ENCODE results near the gene SYCP2L. TPM values are rescaled to one million over a fixed set of nuclear protein-coding genes. Genes with fewer than 3 reads are reported as not detected.
"Not testable (repeated sequence)": the region's sequence is repeated elsewhere in the genome, so short reads cannot be mapped to it uniquely, and the experiment has no call there.

Gene SYCP2L
- total and polyA plus RNA-seq, 7 donors: 0.09 to 22.1 (median 0.71) TPM; not detected in 2

DNA sequence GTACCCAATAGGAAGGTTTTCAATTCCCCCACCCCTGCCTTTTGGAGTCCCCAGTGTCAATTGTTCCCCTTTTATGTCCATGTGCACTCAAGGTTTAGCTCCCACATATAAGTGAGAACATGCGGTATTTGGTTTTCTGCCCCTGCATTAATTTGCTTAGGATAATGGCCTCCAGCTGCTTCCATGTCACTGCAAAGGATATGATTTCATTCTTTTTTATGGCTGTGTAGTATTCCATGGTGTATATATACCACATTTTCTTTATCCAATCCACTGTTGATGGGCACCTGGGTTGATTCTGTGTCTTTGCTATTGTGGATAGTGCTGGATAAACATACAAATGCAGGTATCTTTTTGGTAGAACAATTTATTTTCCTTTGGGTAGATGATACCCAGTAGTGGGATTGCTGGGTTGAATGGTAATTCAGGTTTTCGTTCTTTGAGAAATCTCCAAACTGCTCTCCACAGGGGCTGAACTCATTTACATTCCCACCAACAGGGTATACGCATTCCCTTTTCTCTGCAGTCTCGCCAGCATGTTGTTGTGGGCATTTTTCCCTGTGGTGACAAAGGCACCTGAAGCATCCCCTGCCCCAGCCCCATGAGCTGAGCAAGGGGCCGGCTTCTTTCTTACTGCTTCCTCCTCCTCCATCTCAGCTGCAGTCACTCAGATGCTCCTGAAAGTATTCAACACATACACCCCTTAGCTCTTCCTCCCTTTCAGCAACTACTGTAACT lies 90.5 kb downstream of the SYCP2L start:
- Histone ChIP-seq H3K27me3 (no peaks in the 10 kb centered on the region), H3K9me3 (no peaks in the 10 kb centered on the region), H3K4me1 (no peaks in the 10 kb centered on the region), H3K36me3 (no peaks in the 10 kb centered on the region), H3K4me3 (no peak overlapping the region), H3K27ac (no peak overlapping the region)
- intact Hi-C loops (cut with DNase I): no loop called here
- 92 to 95% methylated on average over 5 of the region's 5 CpGs for WGBS, 2 donors
- TF ChIP-seq POLR2A (IDR thresholded peaks at IDR 0.05): no peak
- no peak for TF ChIP-seq POLR2AphosphoS5 (IDR thresholded peaks at IDR 0.05)
- TF ChIP-seq, protein P1, sequence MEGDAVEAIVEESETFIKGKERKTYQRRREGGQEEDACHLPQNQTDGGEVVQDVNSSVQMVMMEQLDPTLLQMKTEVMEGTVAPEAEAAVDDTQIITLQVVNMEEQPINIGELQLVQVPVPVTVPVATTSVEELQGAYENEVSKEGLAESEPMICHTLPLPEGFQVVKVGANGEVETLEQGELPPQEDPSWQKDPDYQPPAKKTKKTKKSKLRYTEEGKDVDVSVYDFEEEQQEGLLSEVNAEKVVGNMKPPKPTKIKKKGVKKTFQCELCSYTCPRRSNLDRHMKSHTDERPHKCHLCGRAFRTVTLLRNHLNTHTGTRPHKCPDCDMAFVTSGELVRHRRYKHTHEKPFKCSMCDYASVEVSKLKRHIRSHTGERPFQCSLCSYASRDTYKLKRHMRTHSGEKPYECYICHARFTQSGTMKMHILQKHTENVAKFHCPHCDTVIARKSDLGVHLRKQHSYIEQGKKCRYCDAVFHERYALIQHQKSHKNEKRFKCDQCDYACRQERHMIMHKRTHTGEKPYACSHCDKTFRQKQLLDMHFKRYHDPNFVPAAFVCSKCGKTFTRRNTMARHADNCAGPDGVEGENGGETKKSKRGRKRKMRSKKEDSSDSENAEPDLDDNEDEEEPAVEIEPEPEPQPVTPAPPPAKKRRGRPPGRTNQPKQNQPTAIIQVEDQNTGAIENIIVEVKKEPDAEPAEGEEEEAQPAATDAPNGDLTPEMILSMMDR (IDR thresholded peaks at IDR 0.05): no peak
- no peak for TF ChIP-seq EP300 (IDR thresholded peaks at IDR 0.05)
- no peak for DNase-seq

DNA sequence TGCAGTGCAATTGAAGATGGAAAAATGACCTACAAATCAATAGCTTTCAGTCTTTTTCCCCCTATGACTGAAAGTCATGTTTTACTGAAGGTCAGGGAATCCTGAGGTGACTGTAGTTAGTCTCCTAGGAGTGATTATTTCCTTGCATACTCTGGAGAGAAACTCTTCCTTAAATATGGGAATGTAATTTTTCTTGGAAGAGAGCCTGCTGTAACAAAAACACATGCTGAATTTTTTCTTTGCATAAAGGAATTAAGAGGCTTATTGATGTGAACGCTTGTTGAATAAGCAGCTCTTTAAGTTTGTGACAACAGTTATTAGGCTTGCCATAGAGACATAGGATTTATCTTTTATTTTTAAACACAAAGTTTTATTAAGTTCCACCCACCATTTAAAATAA lies 92.8 kb downstream of the SYCP2L start:
- WGBS, 2 donors: 82 to 89% methylated on average over 1 of the region's 1 CpG
- no peaks in the 10 kb centered on the region for H3K4me1 ChIP-seq

DNA sequence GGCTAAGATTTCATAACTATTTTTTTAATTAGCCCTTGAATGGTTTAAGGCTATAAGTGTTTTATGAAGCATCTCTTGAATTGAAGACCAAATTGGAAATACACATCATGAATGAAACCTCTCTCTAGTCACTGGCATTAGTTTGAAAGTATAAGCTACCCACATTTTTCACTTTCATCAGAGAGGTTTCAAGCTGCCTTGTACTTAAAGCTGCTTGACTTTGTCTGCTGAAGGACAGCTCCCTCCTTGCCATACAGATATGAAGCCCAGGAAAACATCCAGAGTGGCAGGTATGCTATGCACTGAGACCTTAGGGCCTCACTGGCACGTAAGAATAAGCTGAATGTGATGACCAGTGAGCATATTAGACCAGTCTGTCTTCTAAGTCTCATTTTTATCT lies 94.6 kb downstream of the SYCP2L start:
- DNase-seq: no peak
- WGBS, 2 donors: 76 to 82% methylated on average over 1 of the region's 1 CpG
- TF ChIP-seq POLR2A (IDR thresholded peaks at IDR 0.05): no peak
- no peak for TF ChIP-seq POLR2AphosphoS5 (IDR thresholded peaks at IDR 0.05)
- H3K9me3 ChIP-seq: no peaks in the 10 kb centered on the region
- no peaks in the 10 kb centered on the region for H3K36me3 ChIP-seq
- H3K4me3 ChIP-seq: no peak overlapping the region
- H3K27ac ChIP-seq: no peak overlapping the region
- H3K27me3 ChIP-seq: no peaks in the 10 kb centered on the region
- intact Hi-C loops (cut with DNase I): no loop called here
- no peaks in the 10 kb centered on the region for H3K4me1 ChIP-seq

More for the DNA sequence above, 92.8 kb downstream of the SYCP2L start:
- TF ChIP-seq POLR2AphosphoS5 (IDR thresholded peaks at IDR 0.05): no peak
- no peak for TF ChIP-seq POLR2A (IDR thresholded peaks at IDR 0.05)
- no peak for TF ChIP-seq EP300 (IDR thresholded peaks at IDR 0.05)
- TF ChIP-seq, protein P1 (IDR thresholded peaks at IDR 0.05): no peak
- H3K27me3 ChIP-seq: no peaks in the 10 kb centered on the region
- no peak for DNase-seq
- no peaks in the 10 kb centered on the region for H3K36me3 ChIP-seq
- intact Hi-C loops (cut with DNase I): no loop called here
- no peak overlapping the region for H3K4me3 ChIP-seq
- no peaks in the 10 kb centered on the region for H3K9me3 ChIP-seq
- H3K27ac ChIP-seq: no peak overlapping the region

DNA sequence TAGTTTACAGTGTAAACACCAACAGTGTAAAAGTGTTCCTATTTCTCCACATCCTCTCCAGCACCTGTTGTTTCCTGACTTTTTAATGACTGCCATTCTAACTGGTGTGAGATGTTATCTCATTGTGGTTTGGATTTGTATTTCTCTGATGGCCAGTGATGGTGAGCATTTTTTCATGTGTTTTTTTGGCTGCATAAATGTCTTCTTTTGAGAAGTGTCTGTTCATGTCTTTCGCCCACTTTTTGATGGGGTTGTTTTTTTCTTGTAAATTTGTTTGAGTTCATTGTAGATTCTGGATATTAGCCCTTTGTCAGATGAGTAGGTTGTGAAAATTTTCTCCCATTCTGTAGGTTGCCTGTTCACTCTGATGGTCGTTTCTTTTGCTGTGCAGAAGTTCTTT lies 98.1 kb downstream of the SYCP2L start:
- H3K36me3 ChIP-seq; intact Hi-C loops (cut with DNase I); DNase-seq; H3K4me1 ChIP-seq; H3K27me3 ChIP-seq; H3K9me3 ChIP-seq; H3K27ac ChIP-seq; H3K4me3 ChIP-seq: not testable (repeated sequence)
- 55 to 80% methylated on average over 2 of the region's 2 CpGs for WGBS, 2 donors

DNA sequence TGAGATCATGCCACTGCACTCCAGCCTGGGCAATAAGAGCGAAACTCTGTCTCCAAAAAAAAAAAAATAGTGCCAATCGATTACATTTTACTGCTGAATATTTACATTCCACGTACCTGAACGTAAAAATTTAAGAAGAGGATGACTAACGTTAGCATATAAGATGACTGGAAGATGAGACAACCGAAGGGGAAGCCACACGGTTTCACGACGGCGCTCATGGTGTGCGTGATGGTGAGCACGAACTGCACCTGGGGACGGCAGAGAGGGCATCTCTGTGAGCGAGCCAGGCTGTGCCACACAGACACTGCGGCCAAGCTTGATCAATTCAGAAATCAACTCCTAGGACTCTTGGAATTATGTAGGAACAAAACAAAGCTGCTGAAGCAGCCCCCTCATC lies 102.7 kb downstream of the SYCP2L start:
- Histone ChIP-seq H3K9me3 (no peaks in the 10 kb centered on the region), H3K36me3 (no peaks in the 10 kb centered on the region), H3K27me3 (no peaks in the 10 kb centered on the region), H3K4me1 (no peaks in the 10 kb centered on the region), H3K27ac (no peak overlapping the region), H3K4me3 (no peak overlapping the region)
- DNase-seq: no peak
- intact Hi-C loops (cut with DNase I): no loop called here
- no peak for TF ChIP-seq EP300 (IDR thresholded peaks at IDR 0.05)
- TF ChIP-seq POLR2A (IDR thresholded peaks at IDR 0.05): no peak
- TF ChIP-seq POLR2AphosphoS5 (IDR thresholded peaks at IDR 0.05): no peak
- TF ChIP-seq, protein P1 (IDR thresholded peaks at IDR 0.05): no peak
- 90 to 94% methylated on average over 15 of the region's 15 CpGs for WGBS, 2 donors

DNA sequence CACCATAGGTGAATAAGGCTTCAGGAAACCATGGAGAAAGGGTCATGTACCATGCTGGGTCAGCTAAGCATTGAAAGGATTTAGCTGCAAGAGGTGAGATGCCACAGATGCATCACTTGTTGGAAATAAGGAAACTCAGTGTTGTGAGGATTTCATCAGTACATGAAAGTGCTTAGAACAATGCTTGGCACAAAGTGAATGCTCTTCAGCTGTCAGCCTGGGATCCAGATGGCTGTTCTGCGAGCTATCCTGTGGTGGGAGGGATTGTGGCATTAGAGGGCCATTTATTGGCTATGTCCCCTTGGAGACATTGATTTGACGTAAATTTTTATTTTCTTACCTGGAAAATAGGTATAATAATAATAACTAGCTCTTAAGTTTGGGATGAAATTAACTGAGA lies 104.3 kb downstream of the SYCP2L start:
- WGBS, 2 donors: 41 to 61% methylated on average over 2 of the region's 2 CpGs
- TF ChIP-seq POLR2AphosphoS5 (IDR thresholded peaks at IDR 0.05) (no peak), EP300 (IDR thresholded peaks at IDR 0.05) (no peak), POLR2A (IDR thresholded peaks at IDR 0.05) (no peak)
- TF ChIP-seq, protein P1 (IDR thresholded peaks at IDR 0.05): no peak
- intact Hi-C loops (cut with DNase I): no loop called here
- no peak overlapping the region for H3K4me3 ChIP-seq
- no peaks in the 10 kb centered on the region for H3K4me1 ChIP-seq
- no peaks in the 10 kb centered on the region for H3K27me3 ChIP-seq
- H3K27ac ChIP-seq: no peak overlapping the region
- no peak for DNase-seq
- H3K36me3 ChIP-seq: no peaks in the 10 kb centered on the region
- H3K9me3 ChIP-seq: no peaks in the 10 kb centered on the region

Data from sigmoid colon (tissue), 7 donors.